HG03039 (cell line): ENCODE results near the gene LSM3.
"Not testable (repeated sequence)": the region's sequence is repeated elsewhere in the genome, so short reads cannot be mapped to it uniquely, and the experiment has no call there.

Experiments
- ATAC-seq: cut with Tn5 transposase; IDR thresholded peaks from one replicate; pipeline ENCODE4 v1.9.1; 2021; ENCODE audit warnings: mild to moderate bottlenecking, moderate library complexity; ENCODE audit not compliant: unreplicated experiment

LSM3 gene

DNA sequence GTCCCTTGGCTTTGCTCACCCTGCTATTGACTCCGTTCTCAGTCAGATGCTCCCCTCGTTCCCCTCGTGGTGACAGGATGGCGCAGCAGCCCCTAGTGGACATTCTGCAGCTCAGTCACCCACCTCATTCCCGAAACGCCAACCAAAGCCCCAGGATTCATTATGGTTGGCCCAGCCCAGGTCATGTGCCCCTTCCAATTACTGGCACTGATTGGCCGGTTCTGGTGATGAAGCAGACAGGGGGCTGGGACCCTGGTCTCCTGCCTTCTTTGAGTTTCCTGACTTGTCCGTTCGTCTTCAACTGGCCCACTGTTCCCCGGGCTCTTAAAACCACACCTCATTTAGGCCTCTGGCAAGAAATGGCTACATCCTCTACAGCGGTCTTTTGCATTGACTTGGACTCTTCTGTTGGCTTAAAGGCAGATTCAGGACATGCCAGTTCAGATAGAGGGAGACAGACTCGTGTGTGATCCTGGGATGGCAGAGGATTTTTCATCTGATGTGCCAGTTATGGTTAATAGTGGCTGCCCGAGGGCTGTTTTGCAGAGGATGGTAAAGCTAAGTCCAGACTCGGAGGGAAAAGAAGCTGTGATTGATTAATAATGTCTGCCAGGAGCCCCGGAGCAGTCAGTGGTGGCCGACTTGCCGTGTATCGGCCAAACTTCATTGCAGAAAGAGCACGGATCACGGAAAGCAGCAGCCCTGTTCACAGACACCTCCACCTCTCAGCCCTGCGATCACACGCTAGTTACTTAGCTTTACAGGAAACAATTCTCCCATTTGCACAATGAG, 37.8 kb downstream of the LSM3 start:
- ATAC-seq = no peak

DNA sequence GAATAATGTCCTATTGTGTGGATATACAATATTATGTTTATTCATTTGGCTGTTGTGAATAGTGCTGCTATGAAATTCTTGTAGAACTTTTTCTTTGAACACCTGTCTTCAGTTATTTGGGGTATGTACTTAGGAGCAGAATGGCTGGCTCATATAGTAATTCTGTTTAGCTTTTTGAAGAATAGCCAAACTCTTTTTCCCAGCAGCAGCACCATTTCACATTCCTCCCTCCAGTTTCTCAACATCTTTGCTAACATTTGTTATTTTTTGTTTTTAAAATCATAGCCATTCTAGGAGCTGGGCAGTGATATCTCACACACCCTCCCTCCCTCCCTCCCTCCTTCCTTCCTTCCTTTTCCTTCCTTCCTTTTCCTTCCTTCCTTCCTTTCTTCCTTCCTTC, 39.7 kb downstream of the LSM3 start:
- no peak for ATAC-seq

DNA sequence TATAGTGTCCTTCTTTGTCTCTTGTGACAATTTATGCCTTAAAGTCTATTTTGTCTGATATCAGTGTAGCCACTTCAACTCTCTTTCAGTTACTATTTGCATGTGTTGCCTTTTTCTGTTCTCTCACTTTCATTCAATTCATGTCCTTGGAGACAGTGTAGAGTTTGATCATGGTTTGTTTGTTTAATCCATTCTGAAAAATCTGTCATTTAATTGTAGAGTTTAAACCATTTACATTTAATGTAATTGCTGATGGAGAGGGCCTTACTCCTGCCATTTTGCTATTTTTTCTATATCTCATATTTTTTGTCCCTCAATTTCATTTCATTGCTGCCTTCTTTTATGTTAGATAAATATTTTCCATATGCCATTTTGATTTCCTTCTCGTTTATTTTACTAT, 42.3 kb downstream of the LSM3 start:
- ATAC-seq = no peak

DNA sequence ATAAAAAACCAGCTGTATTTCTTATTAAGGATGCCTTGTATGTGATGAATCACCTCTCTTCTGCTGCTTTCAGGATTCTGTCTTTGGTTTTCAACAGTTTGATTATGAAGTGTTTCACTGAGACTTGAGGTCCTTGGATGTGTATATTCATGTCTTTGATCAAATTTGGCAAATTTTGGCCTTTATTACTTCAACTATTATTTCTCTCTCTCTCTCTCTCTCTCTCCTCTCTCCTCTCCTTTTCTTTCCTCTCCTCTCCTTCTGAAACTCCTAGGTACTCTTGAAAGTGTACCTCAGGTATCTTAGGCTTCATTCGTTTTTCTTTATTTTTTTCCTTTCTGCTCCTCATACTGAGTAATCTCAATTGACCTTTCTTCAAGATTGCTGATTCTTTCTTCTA, 43.3 kb downstream of the LSM3 start:
- ATAC-seq = no peak

DNA sequence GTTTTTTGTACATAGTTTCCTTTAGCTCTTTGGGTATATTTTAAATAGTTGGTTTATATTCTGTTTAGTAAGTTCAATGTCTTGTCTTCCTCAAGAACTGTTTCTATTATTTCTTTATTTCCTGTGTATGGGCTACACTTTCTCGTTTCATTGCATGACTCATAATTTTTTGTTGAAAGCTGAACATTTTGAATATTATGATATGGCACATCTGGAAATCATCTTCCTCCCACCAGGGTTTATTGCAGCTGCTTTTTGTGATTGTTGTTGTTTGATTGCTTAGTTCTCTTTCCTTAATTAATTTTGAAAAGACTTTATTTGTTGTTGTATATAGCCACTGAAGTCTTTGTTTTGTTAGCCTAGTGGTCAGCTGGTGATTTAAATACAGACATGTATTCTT, 43.8 kb downstream of the LSM3 start:
- no peak for ATAC-seq

DNA sequence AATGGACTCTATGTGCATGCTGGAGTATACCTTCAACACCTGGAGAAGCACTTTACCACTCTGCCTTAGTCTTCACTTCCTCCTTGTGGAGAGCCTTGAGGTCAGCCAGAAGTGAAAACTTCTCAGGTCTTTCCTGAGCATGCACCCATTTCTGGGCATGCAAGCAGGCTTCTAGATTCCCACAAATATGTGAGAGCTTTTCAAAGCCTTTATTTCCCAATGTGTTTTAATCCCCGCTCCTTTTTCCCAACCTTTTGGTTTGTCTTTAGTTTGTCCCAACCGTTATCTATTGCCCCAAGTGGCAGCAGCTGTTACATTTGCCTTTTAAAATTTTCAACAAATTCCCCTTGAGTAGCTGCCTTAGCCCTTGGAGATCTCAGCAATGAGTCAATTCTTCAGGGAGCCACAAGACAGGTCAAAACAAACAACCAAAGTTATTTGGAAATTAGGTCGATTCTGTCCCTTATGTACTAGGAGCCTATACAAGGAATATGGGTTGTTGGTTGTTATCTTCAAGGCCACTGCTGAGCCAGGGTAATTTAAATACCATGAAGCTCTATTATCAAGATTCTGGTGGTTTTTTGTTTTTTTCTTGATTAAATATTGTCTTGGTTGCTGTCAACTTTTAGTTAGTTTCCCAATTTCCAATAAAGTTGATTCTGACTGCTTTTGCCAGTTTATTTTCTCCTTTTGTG, 44.4 kb downstream of the LSM3 start:
- ATAC-seq = no peak

DNA sequence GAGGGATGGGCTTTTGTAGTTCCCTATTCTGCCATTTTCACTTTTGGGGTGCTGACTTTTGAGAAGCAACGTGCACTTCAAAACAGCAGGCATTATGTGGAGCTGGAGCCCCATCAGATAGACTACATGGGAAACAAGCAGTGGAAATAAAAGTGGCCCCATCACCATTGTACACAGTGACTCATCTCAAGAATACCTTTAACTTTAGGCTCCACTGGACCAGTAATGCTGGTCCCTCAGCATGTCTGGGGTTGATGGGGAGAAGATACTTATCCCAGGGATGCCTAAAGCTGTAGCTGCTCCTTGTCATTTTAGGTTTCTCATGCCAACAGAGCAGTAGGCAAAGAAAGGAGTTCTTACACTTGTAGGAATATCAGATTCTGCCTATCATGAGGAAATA, 45.0 kb downstream of the LSM3 start:
- ATAC-seq = no peak

DNA sequence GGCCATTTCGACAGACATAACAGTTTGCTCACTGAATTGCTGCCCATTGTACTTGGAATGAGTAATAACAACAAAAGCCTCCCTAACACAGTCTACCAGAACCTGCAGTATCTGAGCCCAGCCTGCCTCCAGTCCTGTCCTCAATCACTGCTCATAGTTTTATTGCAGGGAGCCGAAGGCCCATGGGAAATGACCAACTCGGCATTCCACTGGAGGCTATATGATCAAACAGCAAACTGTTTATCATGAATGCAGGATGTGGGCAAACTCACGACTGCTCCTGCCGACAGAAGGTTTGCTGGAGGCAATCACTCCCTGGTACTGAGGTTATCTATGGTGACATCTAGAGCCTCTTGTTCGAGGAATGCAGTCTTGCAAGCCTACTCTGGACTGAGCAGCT, 46.3 kb downstream of the LSM3 start:
- no peak for ATAC-seq

DNA sequence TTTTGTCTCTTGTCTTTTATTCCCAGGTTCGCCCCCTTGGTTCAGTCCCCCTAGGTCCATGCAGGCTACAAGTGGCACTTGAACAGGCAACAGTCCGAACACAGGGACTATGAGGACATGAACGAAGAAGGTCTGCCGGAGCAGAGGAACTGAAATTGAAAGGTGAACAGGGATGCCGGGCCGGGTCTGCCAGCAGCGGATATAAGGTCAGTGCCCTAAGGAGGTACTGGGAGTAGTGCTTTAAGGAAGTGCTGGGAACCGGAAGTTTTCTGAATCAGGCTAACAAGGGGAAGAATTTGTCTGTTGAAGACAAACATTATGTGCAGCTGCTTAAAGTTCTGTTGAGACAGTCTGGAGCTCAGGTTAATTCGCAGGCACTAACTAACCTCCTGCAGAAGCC, 46.8 kb downstream of the LSM3 start:
- no peak for ATAC-seq

DNA sequence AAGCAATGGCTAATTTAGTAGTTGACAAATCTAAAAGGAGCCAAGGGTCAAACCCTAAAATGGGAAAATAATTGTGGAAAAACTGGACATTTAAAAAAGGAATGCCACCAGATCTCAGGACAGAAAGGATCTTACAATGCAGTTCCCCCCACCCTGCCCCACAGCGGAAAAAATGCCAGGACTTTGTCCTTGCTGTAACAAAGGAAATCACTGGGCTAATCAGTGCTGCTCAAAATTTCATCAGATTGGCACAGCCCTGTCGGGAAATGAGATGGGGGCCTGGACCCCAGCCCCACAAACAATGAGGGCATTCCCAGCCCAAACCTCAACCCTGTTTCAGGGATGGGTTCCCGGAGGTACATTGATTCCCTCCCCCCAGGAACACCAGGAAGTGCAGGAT, 47.7 kb downstream of the LSM3 start:
- ATAC-seq = not testable (repeated sequence)

DNA sequence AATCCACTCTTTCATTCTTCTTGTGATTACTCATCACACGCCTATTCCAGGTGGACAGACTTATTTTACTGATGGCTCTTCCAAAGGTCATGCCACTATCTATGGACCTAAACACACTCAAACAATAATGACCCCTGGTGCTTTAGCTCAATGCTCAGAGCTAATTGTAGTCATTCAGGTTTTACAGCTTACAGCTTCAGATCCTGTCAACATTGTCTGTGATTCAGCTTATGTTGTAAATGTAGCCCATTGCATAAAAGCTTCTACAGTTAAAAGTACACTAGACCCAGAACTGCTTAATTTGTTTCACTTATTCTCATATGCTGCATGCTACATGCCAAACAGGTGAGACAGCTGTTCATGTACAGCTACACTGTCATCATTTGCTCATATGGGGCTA, 49.2 kb downstream of the LSM3 start:
- ATAC-seq = no peak

DNA sequence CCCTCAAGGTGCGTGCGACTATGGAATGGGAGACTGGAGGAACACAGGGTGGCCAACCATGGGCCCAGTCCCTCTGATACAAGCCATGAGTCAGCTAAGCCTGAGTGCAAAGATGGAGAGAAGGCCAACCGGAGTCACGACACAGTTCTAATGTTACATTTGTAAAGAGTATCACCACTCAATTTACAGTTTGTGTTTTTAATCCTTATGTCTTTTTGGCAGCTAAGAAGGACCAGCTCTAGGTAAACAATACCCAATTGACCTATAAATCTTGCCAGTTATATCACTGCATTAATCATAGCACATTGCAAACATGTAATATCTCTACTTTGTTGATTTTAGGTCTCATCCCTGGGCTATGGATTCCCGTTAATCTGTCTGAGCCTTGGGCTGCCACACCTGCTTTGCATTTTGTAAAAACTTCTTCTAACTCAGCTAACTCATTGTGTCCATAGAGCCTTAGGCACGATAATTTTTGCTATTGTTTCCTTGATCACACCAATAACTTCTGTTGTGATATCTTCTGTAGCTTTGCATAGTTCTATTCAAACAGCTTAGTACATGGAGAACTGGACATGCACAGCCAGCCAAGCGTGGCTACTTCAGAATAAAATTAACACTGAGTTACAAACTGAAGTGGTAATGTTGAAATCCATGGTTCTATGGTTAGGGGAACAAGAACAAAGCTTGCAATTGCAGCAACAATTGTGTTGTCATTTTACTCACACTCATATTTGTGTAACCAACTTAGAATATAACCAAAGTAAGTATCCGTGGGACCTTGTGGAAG, 50.3 kb downstream of the LSM3 start:
- ATAC-seq = no peak

DNA sequence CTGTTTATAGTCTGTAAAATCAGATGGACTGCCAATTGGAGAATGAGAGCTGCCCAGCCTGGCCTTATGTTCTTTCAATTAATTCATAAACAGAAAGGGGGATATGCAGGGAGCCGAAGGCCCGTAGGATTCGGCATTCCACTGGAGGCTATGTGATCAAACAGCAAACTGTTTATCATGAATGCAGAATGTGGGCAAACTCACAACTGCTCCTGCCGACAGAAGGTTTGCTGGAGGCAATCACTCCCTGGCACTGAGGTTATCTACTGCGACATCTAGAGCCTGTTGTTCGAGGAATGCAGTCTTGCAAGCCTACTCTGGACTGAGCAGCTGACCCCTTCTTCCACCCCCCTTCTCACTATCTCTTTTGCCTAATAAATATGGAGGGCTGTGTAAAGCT, 51.1 kb downstream of the LSM3 start:
- ATAC-seq = not testable (repeated sequence)

DNA sequence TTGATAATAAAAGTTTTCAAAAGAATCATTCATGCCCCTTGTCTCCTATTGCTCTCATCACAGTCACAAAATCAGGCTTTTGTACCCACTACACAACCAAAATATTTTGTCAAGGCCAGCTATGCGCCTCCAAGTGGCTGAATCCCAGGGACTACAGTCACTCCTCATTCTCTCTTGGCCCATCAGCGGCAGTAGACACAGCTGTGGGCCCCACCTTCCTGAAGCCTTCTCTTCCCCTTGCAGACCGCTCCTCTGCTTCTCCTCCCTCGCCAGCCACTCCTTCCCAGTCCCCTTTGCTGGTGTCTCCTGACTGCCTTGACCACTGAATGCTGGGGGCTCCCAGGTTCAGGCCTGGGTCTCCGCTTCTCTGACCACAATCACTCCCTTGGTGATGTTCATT, 52.1 kb downstream of the LSM3 start:
- no peak for ATAC-seq

DNA sequence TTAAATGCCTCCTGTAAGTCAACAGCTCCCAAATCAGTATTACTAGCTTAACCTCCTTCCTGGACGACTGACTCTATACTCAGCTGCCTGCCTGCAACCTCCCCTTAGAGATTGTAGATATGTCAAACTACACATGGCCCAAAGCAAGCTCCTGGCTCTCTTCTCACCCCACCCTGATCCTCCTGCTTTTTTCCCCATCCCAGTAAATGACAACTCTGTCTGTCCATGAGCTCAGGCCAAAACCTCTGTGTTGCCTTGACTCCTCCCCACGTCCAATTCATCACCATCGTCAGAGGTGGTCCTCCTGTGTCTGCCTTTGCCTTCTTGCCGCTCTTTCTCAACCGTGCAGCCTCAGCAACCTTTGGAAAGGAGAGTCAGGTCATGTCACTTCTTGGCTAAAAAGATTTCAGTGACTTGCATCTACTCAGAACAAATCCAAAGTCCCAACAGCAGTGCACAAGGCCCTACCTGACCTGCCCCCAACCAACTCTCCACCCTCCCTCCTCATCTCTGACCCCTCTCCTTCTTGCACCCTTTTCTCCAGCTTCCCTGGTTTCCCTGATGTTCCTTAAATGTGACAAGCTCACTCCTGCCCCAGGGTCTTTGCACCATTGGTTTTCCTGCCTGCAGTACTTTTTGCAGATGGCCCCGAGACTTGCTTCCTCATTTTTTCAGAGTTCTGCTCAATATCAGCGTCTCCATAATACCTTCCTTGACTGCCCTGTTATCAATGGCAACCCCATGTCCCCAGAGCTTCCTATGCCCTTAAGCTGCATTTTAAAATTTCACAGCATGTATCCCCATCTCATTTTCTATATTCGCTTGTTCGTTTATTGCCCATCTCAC, 52.8 kb downstream of the LSM3 start:
- ATAC-seq = no peak

DNA sequence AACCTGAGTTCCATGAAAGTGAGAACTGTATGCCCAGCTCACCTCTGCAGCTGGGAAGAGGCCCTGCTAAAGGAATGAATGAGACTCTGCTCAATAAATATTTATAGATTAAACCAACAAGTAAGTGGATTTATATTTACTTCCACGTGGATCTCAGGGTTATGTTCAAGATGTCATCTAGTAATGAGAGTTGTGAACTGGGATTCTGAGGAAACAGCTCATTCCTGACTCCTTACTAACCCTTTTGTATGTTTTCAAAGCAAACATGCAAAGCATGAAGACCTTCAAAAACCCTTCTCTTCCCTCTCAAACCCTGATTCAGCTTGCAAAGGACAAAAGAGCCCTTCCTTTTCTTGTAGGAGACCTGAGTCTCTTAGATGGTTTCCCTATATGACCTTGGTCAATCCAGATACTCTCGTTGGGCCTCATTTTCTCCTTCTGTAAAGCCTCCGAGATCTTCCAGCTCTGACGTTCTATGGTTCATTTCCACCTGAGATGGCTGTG, 53.4 kb downstream of the LSM3 start:
- no peak for ATAC-seq

DNA sequence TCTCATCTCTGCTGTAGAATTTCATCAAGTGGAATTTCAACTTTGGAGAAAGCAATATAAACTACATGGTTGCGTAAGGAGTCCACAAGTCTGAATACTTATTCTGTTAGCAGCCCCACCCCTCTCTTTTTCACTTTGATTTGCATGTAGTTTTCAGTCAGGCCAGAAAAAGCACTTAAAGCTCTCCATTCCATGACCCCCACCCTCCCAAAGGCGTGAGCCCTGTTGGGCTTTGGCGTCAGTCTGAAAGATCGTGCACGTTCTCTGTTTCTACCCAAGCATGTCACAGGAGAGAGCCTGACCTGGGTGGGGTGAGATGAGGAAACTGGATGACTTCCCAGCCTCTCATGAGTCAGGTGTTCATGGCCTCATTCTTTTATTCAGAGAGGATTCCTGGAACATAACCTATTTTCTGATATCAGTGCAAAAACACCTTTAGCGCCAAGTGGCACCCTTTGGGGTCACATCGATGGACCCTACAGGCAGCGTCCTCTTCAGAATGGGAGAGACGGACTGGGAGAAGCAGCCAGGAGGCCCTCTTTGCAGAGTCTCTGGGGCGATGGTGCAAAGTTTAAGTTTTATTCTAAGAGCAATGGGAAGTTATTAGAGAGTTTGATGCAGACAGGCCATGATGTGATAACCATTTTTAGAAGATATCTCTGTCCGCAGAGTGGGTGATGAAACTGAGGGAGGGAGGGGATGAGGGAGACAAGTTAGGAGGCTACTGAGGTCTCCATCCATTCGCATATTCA, 55.8 kb downstream of the LSM3 start:
- no peak for ATAC-seq

DNA sequence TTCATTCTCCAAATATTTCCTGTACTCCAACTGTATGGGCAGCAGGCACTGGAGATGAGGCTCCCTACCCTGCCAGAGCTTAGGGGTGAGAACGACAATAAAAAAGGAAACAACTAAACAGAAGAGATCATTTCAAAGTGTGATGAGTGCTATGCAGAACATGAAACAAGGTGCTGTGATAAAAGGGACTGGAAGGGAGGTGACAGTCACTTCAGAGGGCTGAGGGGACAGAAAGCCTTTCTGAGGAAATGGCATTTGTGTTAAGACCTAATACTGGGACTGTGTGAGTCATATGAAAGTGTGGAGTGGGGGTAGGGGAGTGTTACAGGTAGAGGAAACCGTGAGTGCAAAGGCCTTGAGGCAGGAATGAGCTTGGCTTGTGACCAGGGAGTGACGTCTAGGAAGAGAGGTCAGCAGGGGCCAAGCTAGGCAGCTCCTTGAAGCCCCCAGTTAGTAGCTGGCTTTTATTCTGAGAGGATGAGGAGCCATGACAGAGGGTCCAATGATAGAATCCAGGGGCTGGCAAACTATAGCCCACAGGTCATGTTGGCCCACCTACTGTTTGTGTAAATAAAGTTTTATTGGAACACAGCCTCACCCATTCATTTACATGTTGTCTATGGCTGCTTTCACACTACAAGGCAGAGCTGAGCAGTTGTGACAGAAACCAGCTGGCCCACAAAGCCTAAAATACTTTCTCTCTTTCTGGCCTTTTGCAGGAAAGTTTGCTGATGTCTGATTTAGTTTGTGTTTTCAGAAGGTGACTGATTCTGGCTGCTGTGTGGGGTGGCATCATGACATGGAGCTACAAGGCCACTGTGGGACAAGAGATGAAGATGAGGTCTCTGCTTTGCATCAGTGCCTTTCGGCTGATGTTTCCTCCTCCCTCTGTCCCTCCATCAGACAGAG, 56.6 kb downstream of the LSM3 start:
- no peak for ATAC-seq

DNA sequence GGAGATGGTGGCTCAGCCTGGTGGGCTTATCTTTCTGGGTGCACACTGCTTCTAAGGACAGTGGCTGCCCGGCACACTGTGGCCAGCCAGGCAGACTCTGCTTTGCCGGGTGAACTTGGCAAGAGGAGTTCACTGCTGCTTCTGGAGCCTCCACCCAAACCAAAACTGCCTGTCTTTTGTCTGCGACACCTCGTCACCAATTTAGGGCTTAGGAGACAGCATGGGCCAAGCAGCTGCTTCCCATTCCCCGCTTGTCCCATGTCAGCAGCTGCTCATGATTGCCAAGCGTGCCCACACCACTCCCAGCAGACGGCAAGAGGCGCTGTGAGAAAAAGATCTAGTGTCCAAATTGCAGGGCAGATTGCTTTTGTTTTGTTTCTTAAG, 57.3 kb downstream of the LSM3 start:
- no peak for ATAC-seq
